Fibroblast of mammary gland (primary cell): Measurements from ENCODE around the gene CERS3.
A peak's percentile ranks its signal among the peaks of the same experiment; 100 is the strongest.

Experiments
- DNase-seq: peaks from one replicate; pipeline ENCODE4 v3.0.0-alpha.2; 2010; ENCODE audit warnings: low read depth
- H3K4me3 ChIP-seq: 2 replicates; pipeline ENCODE4 v1.5.1; 2011; ENCODE audit warnings: low read depth, mild to moderate bottlenecking, low read length, moderate library complexity; ENCODE audit not compliant: control insufficient read depth
- CTCF ChIP-seq: conservative IDR thresholded peaks from 2 replicates; pipeline ENCODE4 v1.5.1; 2011; ENCODE audit warnings: low read depth, low read length, inconsistent platforms; ENCODE audit not compliant: control insufficient read depth, insufficient read depth

The CERS3 gene

GRCh38 chr15:100483370-100483769 lies 45.4 kb downstream of the CERS3 start:
- H3K4me3 ChIP-seq, result no peak overlapping the region
- no peak for DNase-seq
- no peak for TF ChIP-seq CTCF

GRCh38 chr15:100476805-100477204 lies 51.9 kb downstream of the CERS3 start:
- H3K4me3 ChIP-seq, result no peak overlapping the region
- DNase-seq, result no peak
- TF ChIP-seq CTCF, result no peak

- no peak for TF ChIP-seq CTCF
- DNase-seq, result no peak
- H3K4me3 ChIP-seq, result no peak overlapping the region
Observed at GRCh38 chr15:100472736-100473135, 56.0 kb downstream of the CERS3 start.

DNA sequence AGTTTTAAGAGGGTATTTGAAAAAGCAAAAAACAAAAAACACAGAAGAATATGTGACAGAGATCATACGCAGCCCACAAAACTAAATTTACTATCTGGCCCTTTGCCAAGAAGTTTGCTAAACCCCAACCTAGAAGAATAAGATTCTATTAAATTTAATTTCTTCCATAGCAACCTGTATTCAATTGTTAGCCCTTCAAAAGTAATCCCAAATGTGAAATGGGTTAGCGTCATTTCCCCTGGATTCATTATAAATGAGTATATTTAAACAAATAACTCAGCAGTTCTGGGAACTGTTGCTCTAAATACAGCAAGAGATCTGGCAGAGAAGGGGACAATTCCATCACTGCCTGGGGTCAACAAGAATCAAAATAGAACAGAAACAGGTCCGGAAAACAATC lies 56.8 kb downstream of the CERS3 start:
- no peak overlapping the region for H3K4me3 ChIP-seq
- no peak for DNase-seq
- TF ChIP-seq CTCF, result no peak

- no peak overlapping the region for H3K4me3 ChIP-seq
- peak; percentile 44 for DNase-seq
- TF ChIP-seq CTCF, result no peak
Observed at GRCh38 chr15:100468285-100468684, 60.5 kb downstream of the CERS3 start.

DNA sequence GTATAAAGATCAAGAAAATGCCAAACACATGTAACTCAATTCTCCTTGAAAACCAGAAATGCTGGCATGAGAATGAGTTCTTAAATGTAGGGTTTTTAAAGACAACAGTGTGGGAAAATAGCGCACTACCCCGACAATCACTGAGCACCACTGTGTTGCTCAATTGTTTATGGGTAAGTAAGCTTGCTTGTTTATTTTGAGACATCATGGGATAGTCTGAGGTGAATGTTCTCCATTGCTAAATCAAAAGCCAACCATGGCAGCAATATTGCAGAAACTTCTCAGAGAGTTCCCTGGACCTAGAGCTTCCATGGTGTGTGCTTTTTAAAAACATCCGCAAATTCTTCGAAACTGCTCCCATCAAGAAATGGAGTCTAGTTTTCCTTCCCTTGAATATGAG lies 62.7 kb downstream of the CERS3 start:
- no peak for DNase-seq
- no peak overlapping the region for H3K4me3 ChIP-seq
- TF ChIP-seq CTCF, result no peak

DNA sequence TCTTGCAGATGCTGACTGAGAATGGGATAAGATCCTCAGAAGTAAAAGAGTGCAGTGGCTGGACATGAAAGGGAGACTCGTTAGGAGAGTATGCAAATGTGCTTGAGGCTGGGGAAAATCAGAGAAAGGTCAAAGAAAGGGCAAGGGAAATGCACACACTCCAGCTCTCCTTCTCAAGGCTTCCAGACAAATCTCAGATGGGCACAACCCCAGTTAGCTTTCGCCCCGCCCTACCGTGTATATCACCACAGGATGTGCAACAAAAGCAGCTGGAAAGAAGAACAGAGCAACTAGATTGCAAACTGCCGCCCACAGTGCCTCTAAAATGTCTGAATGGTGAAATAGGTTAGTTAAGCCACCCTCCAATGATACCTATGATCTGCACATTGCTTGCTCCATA lies 63.9 kb downstream of the CERS3 start:
- H3K4me3 ChIP-seq, result no peak overlapping the region
- no peak for DNase-seq
- no peak for TF ChIP-seq CTCF
